Chondrocyte (in vitro differentiated cells): ENCODE results near the gene GUCA2A. TPM values are rescaled to one million over a fixed set of nuclear protein-coding genes. Genes with fewer than 3 reads are reported as not detected.

Experiments
- DNase-seq: peaks from one replicate; pipeline ENCODE4 v3.0.0; 2021; ENCODE audit warnings: mixed read lengths, low spot score
- H3K27ac Mint-ChIP-seq: one replicate; pipeline ENCODE4 v1.8.0; 2021; ENCODE audit warnings: mild to moderate bottlenecking, moderate library complexity, mixed read lengths; ENCODE audit not compliant: unreplicated experiment
- H3K27me3 Mint-ChIP-seq: 2 replicates; pipeline ENCODE4 v1.8.0; 2021; ENCODE audit warnings: low read depth, mixed read lengths
- H3K36me3 Mint-ChIP-seq: 2 replicates; pipeline ENCODE4 v1.8.0; 2021; ENCODE audit warnings: low read depth, mixed read lengths
- H3K4me1 Mint-ChIP-seq: 2 replicates; pipeline ENCODE4 v1.8.0; 2021; ENCODE audit warnings: low read depth, mild to moderate bottlenecking, mixed read lengths
- H3K4me3 Mint-ChIP-seq: one replicate; pipeline ENCODE4 v1.8.0; 2021; ENCODE audit warnings: mild to moderate bottlenecking, moderate library complexity, mixed read lengths; ENCODE audit not compliant: unreplicated experiment
- H3K9me3 Mint-ChIP-seq: 2 replicates; pipeline ENCODE4 v1.8.0; 2021; ENCODE audit warnings: low read depth, mixed read lengths
- total RNA-seq: library from RNA; stranded (reverse); gene quantifications from 3 replicates; pipeline ENCODE4 v1.2.1, GENCODE V29; 2021
- TF ChIP-seq, protein P1 (sequence below): fragments of 200-600 bp; sonication (generic); IDR thresholded peaks from 2 replicates; pipeline ENCODE4 v1.5.0; 2021; ENCODE audit warnings: antibody characterized with exemption, mild to moderate bottlenecking, moderate library complexity

Gene GUCA2A
- total RNA-seq, 1 donor from 2014 or later: not detected

DNA sequence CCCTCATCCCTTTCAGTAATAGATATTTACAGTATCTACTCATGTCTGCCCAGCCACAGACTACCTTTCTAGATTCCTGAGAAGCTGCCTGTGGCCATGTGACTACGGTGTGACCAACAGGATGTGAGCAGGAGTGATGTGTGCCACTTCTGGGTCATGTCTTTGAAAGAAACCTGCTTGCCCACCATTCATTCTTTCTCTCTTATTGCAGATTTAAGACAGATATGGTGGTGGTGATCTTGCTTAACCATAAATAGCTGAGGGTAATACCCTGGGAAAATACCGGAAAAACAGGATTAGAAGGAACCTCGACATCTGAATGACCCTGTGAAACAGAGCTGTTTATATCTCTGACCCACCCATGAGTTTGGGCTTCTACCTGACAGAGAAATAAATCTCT, 41.6 kb upstream of the GUCA2A start:
- H3K36me3 Mint-ChIP-seq: peaks cover 21% of the 10 kb centered on the region
- no peak overlapping the region for H3K4me3 Mint-ChIP-seq
- no peak for DNase-seq
- peaks cover 15% of the 10 kb centered on the region for H3K9me3 Mint-ChIP-seq
- TF ChIP-seq, protein P1, sequence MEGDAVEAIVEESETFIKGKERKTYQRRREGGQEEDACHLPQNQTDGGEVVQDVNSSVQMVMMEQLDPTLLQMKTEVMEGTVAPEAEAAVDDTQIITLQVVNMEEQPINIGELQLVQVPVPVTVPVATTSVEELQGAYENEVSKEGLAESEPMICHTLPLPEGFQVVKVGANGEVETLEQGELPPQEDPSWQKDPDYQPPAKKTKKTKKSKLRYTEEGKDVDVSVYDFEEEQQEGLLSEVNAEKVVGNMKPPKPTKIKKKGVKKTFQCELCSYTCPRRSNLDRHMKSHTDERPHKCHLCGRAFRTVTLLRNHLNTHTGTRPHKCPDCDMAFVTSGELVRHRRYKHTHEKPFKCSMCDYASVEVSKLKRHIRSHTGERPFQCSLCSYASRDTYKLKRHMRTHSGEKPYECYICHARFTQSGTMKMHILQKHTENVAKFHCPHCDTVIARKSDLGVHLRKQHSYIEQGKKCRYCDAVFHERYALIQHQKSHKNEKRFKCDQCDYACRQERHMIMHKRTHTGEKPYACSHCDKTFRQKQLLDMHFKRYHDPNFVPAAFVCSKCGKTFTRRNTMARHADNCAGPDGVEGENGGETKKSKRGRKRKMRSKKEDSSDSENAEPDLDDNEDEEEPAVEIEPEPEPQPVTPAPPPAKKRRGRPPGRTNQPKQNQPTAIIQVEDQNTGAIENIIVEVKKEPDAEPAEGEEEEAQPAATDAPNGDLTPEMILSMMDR: no peak
- H3K4me1 Mint-ChIP-seq: peaks cover 5% of the 10 kb centered on the region
- H3K27me3 Mint-ChIP-seq: no peaks in the 10 kb centered on the region
- H3K27ac Mint-ChIP-seq: no peak overlapping the region

DNA sequence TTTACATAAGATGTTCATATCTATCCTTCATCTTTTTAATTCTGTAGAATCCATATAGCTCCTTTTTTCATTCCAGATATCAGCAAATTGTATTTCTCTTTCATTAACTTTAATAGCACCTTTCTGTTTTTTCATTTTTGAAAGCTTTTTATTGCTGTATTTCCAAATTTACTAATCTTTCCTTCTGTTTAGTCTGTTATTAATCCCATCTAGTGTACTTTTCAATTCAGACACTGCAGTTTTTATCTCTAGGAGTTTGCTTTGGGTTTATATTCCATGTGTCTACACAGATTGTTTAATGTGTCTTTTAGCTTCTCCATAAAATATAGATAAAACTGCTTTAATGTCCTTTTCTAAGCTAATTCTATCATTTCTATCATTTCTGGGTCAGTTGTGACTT, 37.4 kb upstream of the GUCA2A start:
- Mint-ChIP-seq H3K36me3 (peaks cover 30% of the 10 kb centered on the region), H3K9me3 (peaks cover 12% of the 10 kb centered on the region), H3K27ac (no peak overlapping the region), H3K27me3 (no peaks in the 10 kb centered on the region), H3K4me3 (no peak overlapping the region), H3K4me1 (no peaks in the 10 kb centered on the region)
- DNase-seq: no peak
- TF ChIP-seq, protein P1: no peak

DNA sequence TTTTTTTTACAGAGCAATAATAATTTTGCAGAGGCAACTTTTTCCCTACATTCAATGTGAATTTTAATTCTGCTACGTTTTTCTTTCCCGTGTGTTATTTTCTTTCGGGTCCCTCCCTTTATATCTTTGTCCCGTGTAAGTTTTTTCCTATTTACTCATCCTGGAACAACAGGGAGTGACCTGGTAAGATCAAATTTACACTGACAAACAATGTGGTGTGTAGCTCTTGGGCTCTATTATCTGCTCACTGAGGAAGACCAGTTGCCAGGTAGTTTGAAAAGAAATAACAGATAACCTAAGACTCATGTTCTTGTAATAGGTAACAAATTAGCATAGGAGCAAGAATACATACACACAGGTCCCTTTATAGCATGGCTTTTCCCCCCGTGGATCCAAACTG, 33.7 kb upstream of the GUCA2A start:
- no peak for DNase-seq
- TF ChIP-seq, protein P1: no peak
- H3K9me3 Mint-ChIP-seq: peaks cover 12% of the 10 kb centered on the region
- H3K36me3 Mint-ChIP-seq: peaks cover 23% of the 10 kb centered on the region
- no peaks in the 10 kb centered on the region for H3K27me3 Mint-ChIP-seq
- no peaks in the 10 kb centered on the region for H3K4me1 Mint-ChIP-seq
- no peak overlapping the region for H3K4me3 Mint-ChIP-seq
- H3K27ac Mint-ChIP-seq: no peak overlapping the region

DNA sequence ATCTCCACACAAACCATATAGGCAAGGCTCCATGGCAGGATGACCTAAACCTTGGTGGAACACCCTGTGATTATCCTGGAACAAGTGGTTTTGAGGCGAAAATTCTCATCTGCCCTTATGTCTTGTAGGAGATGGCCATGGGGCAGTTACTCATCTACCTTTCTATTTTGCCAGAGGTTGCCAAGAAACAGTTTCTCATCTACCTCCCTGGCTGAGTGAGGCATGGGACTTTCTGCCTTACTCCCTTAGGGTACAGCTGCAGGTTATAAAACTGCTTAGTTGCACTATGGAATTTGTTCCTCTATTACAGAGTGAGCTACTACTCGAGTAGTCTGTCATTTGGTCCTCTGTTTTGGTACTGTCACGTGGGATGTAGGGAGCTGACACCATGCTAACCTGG, 31.3 kb upstream of the GUCA2A start:
- no peaks in the 10 kb centered on the region for H3K9me3 Mint-ChIP-seq
- no peaks in the 10 kb centered on the region for H3K27me3 Mint-ChIP-seq
- no peak overlapping the region for H3K4me3 Mint-ChIP-seq
- peaks cover 15% of the 10 kb centered on the region for H3K36me3 Mint-ChIP-seq
- no peak for DNase-seq
- TF ChIP-seq, protein P1: no peak
- H3K27ac Mint-ChIP-seq: no peak overlapping the region
- H3K4me1 Mint-ChIP-seq: no peaks in the 10 kb centered on the region

DNA sequence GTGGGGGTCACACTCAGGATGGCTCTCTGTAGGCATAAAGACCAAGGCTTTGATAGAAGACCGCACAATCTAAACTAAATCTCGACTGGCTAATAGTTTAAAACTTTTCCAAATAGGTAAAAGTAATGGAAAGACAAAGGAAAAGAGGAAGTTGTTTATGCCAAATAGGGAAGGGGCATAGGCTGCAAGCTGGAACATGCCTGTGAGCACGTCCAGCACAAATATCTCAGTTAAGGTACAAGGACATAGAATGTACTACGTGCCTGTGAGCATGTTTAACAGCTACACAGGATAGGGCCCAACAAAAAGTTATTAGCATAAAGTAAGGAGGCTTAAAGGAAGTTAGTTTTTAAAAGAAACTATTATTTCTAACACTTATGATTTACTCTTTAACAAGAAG, 27.6 kb upstream of the GUCA2A start:
- Mint-ChIP-seq H3K4me1 (no peaks in the 10 kb centered on the region), H3K27me3 (no peaks in the 10 kb centered on the region), H3K27ac (no peak overlapping the region), H3K4me3 (no peak overlapping the region), H3K9me3 (no peaks in the 10 kb centered on the region), H3K36me3 (peaks cover 14% of the 10 kb centered on the region)
- DNase-seq: no peak
- TF ChIP-seq, protein P1: no peak
